Fibroblast of lung (primary cell): ENCODE data around the gene HMCES. TPM values are rescaled to one million over a fixed set of nuclear protein-coding genes. Genes with fewer than 3 reads are reported as not detected.

Experiments
- DNase-seq, 2 donors: peaks; one replicate each; pipeline versions ENCODE4 v3.0.0 to v3.0.0-alpha.2; 2010; ENCODE audit warnings: low read depth in 2 of 2
- H2AFZ ChIP-seq: 2 replicates; pipeline ENCODE4 v1.5.1; 2012; ENCODE audit warnings: low read length, control low read depth, inconsistent platforms
- H3K27ac ChIP-seq: 2 replicates; pipeline ENCODE4 v1.5.1; 2011; ENCODE audit warnings: low read length, control low read depth; ENCODE audit not compliant: insufficient read depth
- H3K27me3 ChIP-seq: 2 replicates; pipeline ENCODE4 v1.5.1; 2011; ENCODE audit warnings: mild to moderate bottlenecking, low read length; ENCODE audit not compliant: control insufficient read depth, insufficient read depth
- H3K36me3 ChIP-seq: 2 replicates; pipeline ENCODE4 v1.5.1; 2011; ENCODE audit warnings: low read length; ENCODE audit not compliant: control insufficient read depth, insufficient read depth
- H3K4me1 ChIP-seq: 2 replicates; pipeline ENCODE4 v1.5.1; 2011; ENCODE audit warnings: low read length; ENCODE audit not compliant: control insufficient read depth, insufficient read depth; ENCODE audit errors: extremely low read depth
- H3K4me2 ChIP-seq: 2 replicates; pipeline ENCODE4 v1.5.1; 2011; ENCODE audit warnings: low read length, control low read depth; ENCODE audit not compliant: insufficient read depth; ENCODE audit errors: extremely low read depth
- H3K4me3 ChIP-seq, 4 experiments: fragments of 200-600 bp in 1 of 4; sonication (generic) in 1 of 4; replicated peaks in 1 of 4; 2 replicates each; pipeline ENCODE4 v1.5.1; 2011 to 2016; ENCODE audit warnings: low read length in 4 of 4, low read depth in 3 of 4, mild to moderate bottlenecking in 3 of 4, control low read depth in 2 of 4, inconsistent platforms in 1 of 4, mixed read lengths in 1 of 4; ENCODE audit not compliant: insufficient read depth in 1 of 4; ENCODE audit errors: control extremely low read depth in 1 of 4
- H3K79me2 ChIP-seq: 2 replicates; pipeline ENCODE4 v1.5.1; 2012; ENCODE audit warnings: mild to moderate bottlenecking, low read length, inconsistent platforms; ENCODE audit not compliant: control insufficient read depth, insufficient read depth
- H3K9ac ChIP-seq: 2 replicates; pipeline ENCODE4 v1.5.1; 2011; ENCODE audit warnings: mild to moderate bottlenecking, low read length, control low read depth; ENCODE audit not compliant: insufficient read depth
- H3K9me3 ChIP-seq: 2 replicates; pipeline ENCODE4 v1.5.1; 2012; ENCODE audit warnings: low read depth, low read length; ENCODE audit not compliant: control insufficient read depth, insufficient read depth
- H4K20me1 ChIP-seq: 2 replicates; pipeline ENCODE4 v1.5.1; 2011; ENCODE audit warnings: low read length; ENCODE audit not compliant: control insufficient read depth, insufficient read depth; ENCODE audit errors: extremely low read depth
- EZH2 ChIP-seq: IDR thresholded peaks from 2 replicates; pipeline ENCODE4 v1.5.1; 2012; ENCODE audit warnings: low read length, control low read depth, mild to moderate bottlenecking; ENCODE audit errors: missing control alignments
- polyA plus RNA-seq, 2 donors: library from polyadenylated mRNA; depleted of rRNA in 1 of 2; stranded (reverse) in 1 of 2; unstranded in 1 of 2; fragments of >200 nt; gene quantifications; 2 replicates each; pipeline ENCODE4 v1.2.1, GENCODE V29; 2011 to 2012; ENCODE audit warnings: missing spikeins in 1 of 2
- total RNA-seq: library from RNA; depleted of rRNA; stranded (reverse); fragments of >200 nt; gene quantifications from 2 replicates; pipeline ENCODE4 v1.2.1, GENCODE V29; 2014
- TF ChIP-seq, protein P1 (sequence below), 2 donors: IDR thresholded peaks in 1 of 2; conservative IDR thresholded peaks in 1 of 2; 1 replicate in 1 of 2; 2 replicates in 1 of 2; pipeline ENCODE4 v1.5.1; 2011 to 2012; ENCODE audit warnings: low read length in 2 of 2, control low read depth in 1 of 2, inconsistent platforms in 1 of 2, low read depth in 1 of 2, mild to moderate bottlenecking in 1 of 2

The HMCES gene
- total and polyA plus RNA-seq, 2 donors (not counting 1 experiment from before 2014, with no cell fraction given), result 12.2 to 22.8 TPM

DNA sequence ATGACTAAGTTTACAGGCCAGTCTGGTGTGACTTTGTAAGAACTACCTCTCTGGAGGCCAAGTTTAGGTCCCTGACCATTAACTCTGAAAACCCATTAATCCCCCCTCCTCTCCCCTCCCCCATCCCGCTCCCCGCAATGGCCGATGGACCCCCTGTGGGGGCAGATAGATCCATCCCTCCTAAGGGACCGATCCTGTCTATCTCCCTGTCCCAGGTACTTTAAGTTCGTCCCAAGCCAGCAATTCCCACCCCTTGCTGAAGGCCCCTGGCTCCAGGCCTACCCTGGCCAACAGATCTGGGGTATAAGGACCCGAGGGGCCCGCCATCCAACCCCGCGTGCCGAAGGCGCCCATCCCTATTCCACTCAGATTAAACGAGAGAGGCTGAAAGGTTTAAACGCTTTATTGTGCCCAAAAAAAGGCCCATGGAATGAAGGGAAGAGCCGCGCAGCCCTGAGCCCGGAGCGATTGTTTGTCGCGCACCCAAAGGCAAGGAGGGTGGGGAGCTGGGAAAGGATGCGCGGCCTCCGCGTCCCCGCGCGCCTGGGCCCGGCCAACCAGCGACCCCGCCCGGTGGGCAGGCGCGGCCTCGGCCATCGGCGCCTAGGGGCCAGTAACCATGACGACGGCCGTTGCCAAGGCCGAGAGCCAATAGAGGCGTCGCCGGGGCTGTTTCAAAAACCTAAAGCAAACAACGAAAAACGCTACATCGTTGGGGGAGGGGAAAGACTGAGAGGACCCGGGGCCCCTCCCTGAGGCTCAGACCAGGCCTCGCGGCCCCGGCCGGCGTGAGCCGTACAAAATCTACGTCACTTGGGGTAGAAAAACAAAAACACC lies 35.9 kb downstream of the HMCES start:
- no peak overlapping the region for H2AFZ ChIP-seq

GRCh38 chr3:129315223-129315997 lies 36.7 kb downstream of the HMCES start:
- H3K79me2 ChIP-seq, result peaks cover 7% of the 10 kb centered on the region
- peak overlapping the region; percentile 89 for H3K9ac ChIP-seq
- H2AFZ ChIP-seq, result no peak overlapping the region
- peak overlapping the region; percentile 83 for H3K27ac ChIP-seq
- no peaks in the 10 kb centered on the region for H4K20me1 ChIP-seq
- no peaks in the 10 kb centered on the region for H3K36me3 ChIP-seq
- peak overlapping the region; percentile 80 to 90 (median 86) for H3K4me3 ChIP-seq
- H3K4me2 ChIP-seq, result peak overlapping the region; percentile 92
- peaks cover 3% of the 10 kb centered on the region for H3K4me1 ChIP-seq
- H3K9me3 ChIP-seq, result no peaks in the 10 kb centered on the region
- H3K27me3 ChIP-seq, result no peaks in the 10 kb centered on the region
- DNase-seq, result peak; percentile 23 to 36
- TF ChIP-seq, protein P1, sequence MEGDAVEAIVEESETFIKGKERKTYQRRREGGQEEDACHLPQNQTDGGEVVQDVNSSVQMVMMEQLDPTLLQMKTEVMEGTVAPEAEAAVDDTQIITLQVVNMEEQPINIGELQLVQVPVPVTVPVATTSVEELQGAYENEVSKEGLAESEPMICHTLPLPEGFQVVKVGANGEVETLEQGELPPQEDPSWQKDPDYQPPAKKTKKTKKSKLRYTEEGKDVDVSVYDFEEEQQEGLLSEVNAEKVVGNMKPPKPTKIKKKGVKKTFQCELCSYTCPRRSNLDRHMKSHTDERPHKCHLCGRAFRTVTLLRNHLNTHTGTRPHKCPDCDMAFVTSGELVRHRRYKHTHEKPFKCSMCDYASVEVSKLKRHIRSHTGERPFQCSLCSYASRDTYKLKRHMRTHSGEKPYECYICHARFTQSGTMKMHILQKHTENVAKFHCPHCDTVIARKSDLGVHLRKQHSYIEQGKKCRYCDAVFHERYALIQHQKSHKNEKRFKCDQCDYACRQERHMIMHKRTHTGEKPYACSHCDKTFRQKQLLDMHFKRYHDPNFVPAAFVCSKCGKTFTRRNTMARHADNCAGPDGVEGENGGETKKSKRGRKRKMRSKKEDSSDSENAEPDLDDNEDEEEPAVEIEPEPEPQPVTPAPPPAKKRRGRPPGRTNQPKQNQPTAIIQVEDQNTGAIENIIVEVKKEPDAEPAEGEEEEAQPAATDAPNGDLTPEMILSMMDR (conservative IDR thresholded peaks at IDR 0.05 in 1 of 2, IDR thresholded peaks at IDR 0.05 in 1 of 2; ENCODE audit: low read depth in 1 of 2, low read length in 2 of 2), result no peak
- TF ChIP-seq EZH2, result no peak

More for the DNA sequence above, 35.9 kb downstream of the HMCES start:
- H3K27me3 ChIP-seq, result no peaks in the 10 kb centered on the region
- peak; percentile 85 to 94 for DNase-seq
- peaks cover 7% of the 10 kb centered on the region for H3K79me2 ChIP-seq
- peak overlapping the region; percentile 89 for H3K9ac ChIP-seq
- peak overlapping the region; percentile 92 for H3K4me2 ChIP-seq
- TF ChIP-seq, protein P1 (conservative IDR thresholded peaks at IDR 0.05 in 1 of 2, IDR thresholded peaks at IDR 0.05 in 1 of 2; ENCODE audit: low read depth in 1 of 2, low read length in 2 of 2), result no peak
- no peak for TF ChIP-seq EZH2
- H3K4me3 ChIP-seq, result peak overlapping the region; percentile 80 to 90 (median 86)
- H3K4me1 ChIP-seq, result peaks cover 3% of the 10 kb centered on the region
- H4K20me1 ChIP-seq, result no peaks in the 10 kb centered on the region
- H3K9me3 ChIP-seq, result no peaks in the 10 kb centered on the region
- H3K36me3 ChIP-seq, result no peaks in the 10 kb centered on the region
- H3K27ac ChIP-seq, result peak overlapping the region; percentile 83

DNA sequence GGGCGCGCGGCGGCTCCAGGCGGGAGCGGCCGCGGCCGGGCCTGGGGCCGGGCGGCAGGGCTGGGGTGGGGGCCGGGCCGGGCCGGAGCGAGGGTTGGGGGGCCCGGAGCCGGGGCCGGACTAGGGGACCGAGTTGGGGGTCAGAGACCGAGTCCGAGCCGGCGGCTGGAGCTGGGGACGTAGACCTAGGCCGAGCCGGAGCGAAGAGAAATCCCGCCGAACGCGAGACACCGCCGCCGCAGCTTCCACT lies 37.3 kb downstream of the HMCES start:
- H3K9ac ChIP-seq, result peak overlapping the region; percentile 85
- peak overlapping the region; percentile 54 to 93 (median 81) for H3K4me3 ChIP-seq
- peak overlapping the region; percentile 86 for H3K27ac ChIP-seq
- H4K20me1 ChIP-seq, result no peaks in the 10 kb centered on the region
- H2AFZ ChIP-seq, result no peak overlapping the region
- H3K4me1 ChIP-seq, result peaks cover 3% of the 10 kb centered on the region
- no peaks in the 10 kb centered on the region for H3K36me3 ChIP-seq
- no peaks in the 10 kb centered on the region for H3K27me3 ChIP-seq
- H3K9me3 ChIP-seq, result no peaks in the 10 kb centered on the region
- DNase-seq, result no peak
- TF ChIP-seq, protein P1 (conservative IDR thresholded peaks at IDR 0.05 in 1 of 2, IDR thresholded peaks at IDR 0.05 in 1 of 2; ENCODE audit: low read depth in 1 of 2, low read length in 2 of 2), result no peak
- no peak for TF ChIP-seq EZH2
- H3K79me2 ChIP-seq, result peaks cover 7% of the 10 kb centered on the region
- no peak overlapping the region for H3K4me2 ChIP-seq
